Measurements from ENCODE around the gene CBARP. TPM values are rescaled to one million over a fixed set of nuclear protein-coding genes. Genes with fewer than 3 reads are reported as not detected.
A peak's percentile ranks its signal among the peaks of the same experiment; 100 is the strongest.

CBARP gene
- total RNA-seq, 1 donor from 2014 or later: 1.9 TPM

DNA sequence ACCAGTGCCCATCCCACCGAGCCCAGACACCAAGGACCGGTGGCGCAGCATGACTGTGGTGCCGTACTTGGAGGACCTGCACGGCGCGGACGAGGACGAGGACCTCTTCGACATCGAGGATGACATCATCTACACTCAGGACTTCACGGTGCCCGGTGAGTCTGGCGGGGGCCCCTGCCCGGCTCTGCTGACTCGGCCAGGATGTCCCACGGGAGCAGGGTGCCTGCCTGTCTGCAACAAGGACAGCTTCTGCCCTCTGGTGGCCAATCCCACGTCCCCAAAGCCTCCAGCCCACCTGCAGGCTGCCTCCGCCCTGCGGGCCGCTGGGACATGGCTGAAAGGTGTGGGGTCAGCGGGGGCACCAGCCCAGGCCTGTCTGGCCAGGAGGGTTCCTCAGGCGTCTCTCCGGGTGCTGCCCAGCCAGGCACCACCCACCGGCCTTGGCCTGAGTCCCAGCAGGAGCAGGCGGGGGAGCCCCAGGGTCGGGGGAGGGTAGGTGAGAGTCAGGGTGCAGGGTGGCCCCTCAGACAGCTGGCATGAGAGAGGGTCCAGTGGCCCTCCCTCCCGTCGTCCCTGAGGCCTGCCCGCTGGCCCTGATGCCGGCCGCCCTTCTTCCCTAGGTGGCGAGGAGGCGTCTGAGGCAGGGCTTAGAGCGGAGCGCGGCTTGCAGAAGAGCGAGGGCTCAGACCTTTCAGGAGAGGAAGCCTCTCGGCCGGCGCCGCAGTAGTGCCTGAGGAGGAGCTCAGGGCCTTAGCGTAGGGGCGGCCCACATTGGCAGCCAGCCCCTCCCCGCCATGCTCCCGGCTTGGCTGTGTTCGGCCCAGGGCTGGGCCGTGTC, 14.6 kb downstream of the CBARP start:
- no peak overlapping the region for H3K27ac Mint-ChIP-seq
- no peak overlapping the region for H3K4me3 Mint-ChIP-seq
- DNase-seq: peak; percentile 76
- intact Hi-C loops (cut with micrococcal nuclease): no loop called here
- no peaks in the 10 kb centered on the region for H3K9me3 Mint-ChIP-seq
- H3K4me1 Mint-ChIP-seq: no peaks in the 10 kb centered on the region
- peaks cover 2% of the 10 kb centered on the region for H3K36me3 Mint-ChIP-seq (ENCODE audit: low read depth)
- no peaks in the 10 kb centered on the region for H3K27me3 Mint-ChIP-seq

DNA sequence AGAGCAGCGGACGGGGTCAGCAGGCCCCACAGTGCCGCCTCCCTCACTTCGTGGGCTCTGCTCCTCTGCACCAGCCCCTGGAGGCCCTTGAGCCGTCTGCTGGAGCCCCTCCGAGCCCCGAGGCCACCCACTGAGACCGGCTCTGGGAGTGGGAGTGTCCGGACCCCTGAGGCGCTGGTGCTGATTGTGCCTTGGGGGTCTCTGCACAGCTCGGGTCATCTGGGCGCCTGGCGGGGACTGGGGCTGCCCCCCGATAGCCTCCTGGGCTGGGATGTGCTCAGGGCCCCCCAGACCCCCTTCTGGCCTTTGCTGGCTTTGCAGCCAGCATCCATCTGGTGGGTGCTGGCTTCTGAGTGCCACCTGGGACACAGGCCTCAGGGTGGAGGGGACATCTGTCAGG, 15.4 kb downstream of the CBARP start:
- H3K9me3 Mint-ChIP-seq: no peaks in the 10 kb centered on the region
- intact Hi-C loops (cut with micrococcal nuclease): no loop called here

DNA sequence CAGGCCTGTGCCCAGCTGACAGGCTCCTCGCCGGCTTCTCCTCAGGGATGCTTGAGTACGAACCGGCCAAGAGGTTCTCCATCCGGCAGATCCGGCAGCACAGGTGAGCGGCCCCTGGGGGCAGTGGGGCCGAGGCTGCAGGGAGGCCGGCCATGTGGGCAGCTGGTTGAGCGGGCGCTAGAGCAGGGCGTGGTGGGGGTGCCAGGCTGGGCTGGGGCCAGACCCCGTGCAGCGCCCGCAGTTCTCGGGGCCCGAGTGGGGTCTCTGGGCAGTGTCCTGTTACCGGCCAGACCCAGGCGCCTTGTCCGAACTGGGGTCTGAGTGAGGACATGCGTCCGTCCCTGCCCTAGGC, 15.9 kb downstream of the CBARP start:
- intact Hi-C loops (cut with micrococcal nuclease): no loop called here
- no peaks in the 10 kb centered on the region for H3K4me1 Mint-ChIP-seq
- H3K27ac Mint-ChIP-seq: no peak overlapping the region
- DNase-seq: no peak
- no peak overlapping the region for H3K4me3 Mint-ChIP-seq
- no peaks in the 10 kb centered on the region for H3K36me3 Mint-ChIP-seq (ENCODE audit: low read depth)
- no peaks in the 10 kb centered on the region for H3K27me3 Mint-ChIP-seq
- no peaks in the 10 kb centered on the region for H3K9me3 Mint-ChIP-seq

More for the DNA sequence above, 15.4 kb downstream of the CBARP start:
- no peaks in the 10 kb centered on the region for H3K36me3 Mint-ChIP-seq (ENCODE audit: low read depth)
- H3K27me3 Mint-ChIP-seq: no peaks in the 10 kb centered on the region
- DNase-seq: no peak
- H3K27ac Mint-ChIP-seq: no peak overlapping the region
- no peak overlapping the region for H3K4me3 Mint-ChIP-seq
- H3K4me1 Mint-ChIP-seq: no peaks in the 10 kb centered on the region

DNA sequence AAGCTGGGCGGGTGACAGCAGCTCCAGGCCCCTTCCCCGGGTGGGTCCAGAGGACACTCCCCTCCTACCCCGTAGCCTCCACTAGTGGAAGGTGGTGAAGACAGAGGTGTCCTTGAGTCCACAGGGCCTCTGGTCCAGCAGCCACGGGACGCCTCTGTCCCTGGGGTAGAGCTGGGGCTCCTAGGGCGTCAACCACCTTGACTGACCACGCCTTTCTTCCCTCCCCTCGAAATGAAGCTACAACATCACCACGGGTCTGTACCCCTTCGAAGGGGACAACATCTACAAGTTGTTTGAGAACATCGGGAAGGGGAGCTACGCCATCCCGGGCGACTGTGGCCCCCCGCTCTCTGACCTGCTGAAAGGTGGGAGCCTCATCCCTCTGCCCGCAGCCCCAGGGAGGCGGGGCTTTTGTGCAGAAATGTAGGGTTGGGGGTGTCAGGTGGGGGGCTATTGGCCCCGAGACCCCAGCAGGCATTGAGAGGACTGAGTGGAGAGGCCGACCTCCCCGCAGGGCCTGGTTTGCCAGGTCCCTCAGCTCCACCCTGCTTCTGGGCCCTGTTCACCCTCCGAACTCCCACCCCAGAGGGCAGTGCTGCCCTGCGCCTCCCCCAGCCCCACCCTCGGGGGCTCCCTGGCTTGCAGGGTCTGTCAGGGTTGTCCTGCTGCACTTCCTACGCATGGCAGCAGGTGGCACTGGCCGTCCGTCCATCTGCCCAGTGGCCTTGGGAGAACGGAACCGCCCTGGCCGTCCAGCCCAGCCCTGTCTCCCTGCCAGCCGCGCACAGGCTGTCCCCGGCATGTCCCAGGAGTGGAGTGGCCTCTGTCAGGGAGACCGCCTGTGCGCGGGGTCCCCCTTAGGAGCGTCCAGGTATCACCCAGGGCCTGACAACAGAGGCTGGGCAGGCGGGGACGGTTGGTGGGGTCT, 16.6 kb downstream of the CBARP start:
- H3K4me3 Mint-ChIP-seq: no peak overlapping the region
- no peak for DNase-seq
- no peaks in the 10 kb centered on the region for H3K36me3 Mint-ChIP-seq (ENCODE audit: low read depth)
- intact Hi-C loops (cut with micrococcal nuclease): no loop called here
- no peaks in the 10 kb centered on the region for H3K9me3 Mint-ChIP-seq
- H3K4me1 Mint-ChIP-seq: no peaks in the 10 kb centered on the region
- no peaks in the 10 kb centered on the region for H3K27me3 Mint-ChIP-seq
- H3K27ac Mint-ChIP-seq: no peak overlapping the region

DNA sequence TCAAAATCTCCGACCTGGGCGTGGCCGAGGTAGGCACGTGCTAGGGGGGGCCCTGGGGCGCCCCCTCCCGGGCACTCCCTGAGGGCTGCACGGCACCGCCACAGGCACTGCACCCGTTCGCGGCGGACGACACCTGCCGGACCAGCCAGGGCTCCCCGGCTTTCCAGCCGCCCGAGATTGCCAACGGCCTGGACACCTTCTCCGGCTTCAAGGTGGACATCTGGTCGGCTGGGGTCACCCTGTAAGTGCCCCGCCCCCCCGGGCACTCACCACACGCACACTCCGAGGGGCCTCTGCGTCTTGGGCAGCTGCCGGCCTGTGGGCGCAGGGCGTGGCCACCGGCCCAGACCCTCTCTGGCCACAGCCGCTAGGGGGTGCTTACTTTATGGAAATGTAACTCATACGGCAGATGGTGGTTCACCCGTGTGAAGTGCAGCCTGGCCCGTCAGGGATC, 17.3 kb downstream of the CBARP start:
- H3K27ac Mint-ChIP-seq: no peak overlapping the region
- no peak for DNase-seq
- intact Hi-C loops (cut with micrococcal nuclease): no loop called here
- no peaks in the 10 kb centered on the region for H3K9me3 Mint-ChIP-seq
- H3K27me3 Mint-ChIP-seq: no peaks in the 10 kb centered on the region
- no peaks in the 10 kb centered on the region for H3K36me3 Mint-ChIP-seq (ENCODE audit: low read depth)
- H3K4me3 Mint-ChIP-seq: no peak overlapping the region
- no peaks in the 10 kb centered on the region for H3K4me1 Mint-ChIP-seq

DNA sequence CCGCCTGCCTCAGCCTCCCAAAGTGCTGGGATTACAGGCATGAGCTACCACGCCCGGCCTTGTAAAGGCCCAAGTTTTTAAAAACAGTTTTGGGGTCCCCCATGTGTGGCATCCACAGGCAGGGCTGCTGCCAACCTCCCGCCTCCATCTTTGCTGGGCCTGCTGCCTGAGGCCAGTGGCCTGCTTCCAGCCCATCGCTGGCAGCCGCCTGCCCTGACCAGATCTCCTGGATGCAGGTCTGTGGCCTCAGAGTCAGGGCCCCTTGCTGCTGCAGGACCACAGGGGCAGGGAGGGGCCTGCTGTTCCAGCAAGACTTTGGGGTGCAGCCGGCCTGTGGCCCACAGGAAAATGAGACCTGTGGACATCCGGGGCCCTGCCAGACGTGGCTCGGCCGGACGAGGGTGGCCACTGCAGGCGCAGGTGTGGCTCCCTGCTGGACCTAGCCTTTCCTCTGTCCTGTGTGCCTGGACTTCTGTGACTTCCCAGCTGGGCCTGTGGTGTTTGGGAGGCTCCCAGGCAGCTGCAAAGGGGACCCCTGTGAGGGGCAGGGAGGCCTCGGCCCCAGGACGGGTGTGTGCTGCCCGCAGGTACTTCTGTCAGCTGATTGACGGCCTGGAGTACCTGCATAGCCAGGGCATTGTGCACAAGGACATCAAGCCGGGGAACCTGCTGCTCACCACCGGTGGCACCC, 17.9 kb downstream of the CBARP start:
- intact Hi-C loops (cut with micrococcal nuclease): no loop called here
- DNase-seq: no peak
- H3K27ac Mint-ChIP-seq: no peak overlapping the region
- H3K36me3 Mint-ChIP-seq (ENCODE audit: low read depth): no peaks in the 10 kb centered on the region
- H3K4me1 Mint-ChIP-seq: no peaks in the 10 kb centered on the region
- H3K27me3 Mint-ChIP-seq: no peaks in the 10 kb centered on the region
- no peak overlapping the region for H3K4me3 Mint-ChIP-seq
- H3K9me3 Mint-ChIP-seq: no peaks in the 10 kb centered on the region

DNA sequence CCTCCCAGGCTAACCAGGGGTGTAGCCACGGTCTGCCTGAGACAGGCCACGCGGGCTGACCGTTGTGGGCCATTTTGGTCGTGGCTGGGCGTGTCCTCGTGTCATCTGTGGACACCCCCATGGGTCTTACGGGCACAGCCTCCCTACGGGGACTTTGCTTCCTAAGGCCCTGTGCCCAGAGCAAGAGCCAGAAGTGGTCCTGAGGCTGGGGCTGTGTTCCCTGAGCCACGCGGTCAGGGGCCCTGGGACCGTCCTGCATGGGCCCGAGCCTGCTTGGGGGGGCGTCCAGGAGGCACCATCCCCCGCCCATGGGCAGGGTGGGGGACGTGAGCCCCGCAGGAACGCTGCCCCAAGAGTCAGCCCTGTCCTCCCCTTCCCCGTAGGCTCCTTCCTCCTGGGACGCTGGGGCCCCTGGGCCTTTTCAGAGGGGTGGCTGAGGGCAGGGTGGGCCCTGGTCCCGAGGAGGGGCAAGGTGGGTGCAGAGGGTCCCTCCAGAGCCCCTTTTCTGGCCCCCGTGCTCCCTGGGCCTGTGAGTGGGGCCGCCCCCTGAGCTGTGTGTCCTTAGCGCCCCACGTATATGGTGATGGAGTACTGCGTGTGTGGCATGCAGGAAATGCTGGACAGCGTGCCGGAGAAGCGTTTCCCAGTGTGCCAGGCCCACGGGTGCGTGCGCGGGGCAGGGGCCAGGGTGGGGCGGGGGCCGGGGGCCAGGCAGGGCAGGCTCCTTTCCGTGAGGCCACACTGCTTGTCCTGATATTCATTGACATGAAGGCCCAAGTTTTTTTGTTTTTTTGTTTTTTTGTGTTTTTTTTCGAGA, 18.8 kb downstream of the CBARP start:
- Mint-ChIP-seq H3K27ac (no peak overlapping the region), H3K27me3 (no peaks in the 10 kb centered on the region), H3K4me1 (peaks cover 4% of the 10 kb centered on the region), H3K4me3 (no peak overlapping the region), H3K36me3 (ENCODE audit: low read depth) (peaks cover under 1% of the 10 kb centered on the region), H3K9me3 (no peaks in the 10 kb centered on the region)
- no peak for DNase-seq
- intact Hi-C loops (cut with micrococcal nuclease): no loop called here

DNA sequence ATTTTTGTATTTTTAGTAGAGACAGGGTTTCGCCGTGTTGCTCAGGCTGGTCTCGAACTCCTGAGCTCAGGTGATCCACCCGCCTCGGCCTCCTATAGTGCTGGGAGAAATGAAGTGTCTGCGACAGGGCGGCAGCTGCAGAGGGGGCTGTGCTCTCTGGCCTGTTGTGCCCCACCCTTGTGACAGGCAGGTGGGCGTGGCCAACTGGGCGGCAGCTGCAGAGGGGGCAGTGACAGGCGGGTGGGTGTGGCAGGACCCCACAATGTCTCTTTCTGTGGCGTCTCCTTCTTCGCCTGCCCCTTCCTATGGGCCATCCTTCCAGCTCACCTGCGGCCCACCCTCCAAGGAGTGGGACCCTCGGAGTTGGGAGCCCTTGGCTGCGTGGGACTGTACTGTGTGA, 20.4 kb downstream of the CBARP start:
- Mint-ChIP-seq H3K4me3 (no peak overlapping the region), H3K27me3 (no peaks in the 10 kb centered on the region)

DNA sequence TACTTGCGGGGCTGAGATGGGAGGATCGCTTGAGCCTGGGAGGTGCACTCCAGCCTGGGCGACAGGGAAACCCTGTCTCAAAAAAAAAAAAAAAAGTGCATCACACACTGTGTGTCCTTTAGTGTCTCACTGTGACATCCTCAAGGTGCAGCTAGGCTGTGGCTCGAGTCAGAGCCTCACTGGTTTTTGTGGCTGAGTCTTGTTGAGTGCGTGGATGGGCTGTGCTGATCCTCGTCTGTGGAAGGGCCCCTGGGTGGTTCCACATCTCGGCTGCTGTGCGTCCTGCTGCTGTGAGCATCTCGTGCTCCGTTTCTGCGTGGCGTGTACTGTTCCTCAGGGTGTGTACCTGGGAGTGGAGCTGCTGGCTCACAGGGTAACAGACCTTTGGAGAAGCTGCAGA, 21.0 kb downstream of the CBARP start:
- Mint-ChIP-seq H3K4me1 (peaks cover 13% of the 10 kb centered on the region), H3K36me3 (ENCODE audit: low read depth) (peaks cover 11% of the 10 kb centered on the region), H3K27me3 (no peaks in the 10 kb centered on the region), H3K9me3 (no peaks in the 10 kb centered on the region), H3K27ac (peak overlapping the region; percentile 20), H3K4me3 (no peak overlapping the region)
- no peak for DNase-seq
- intact Hi-C loops (cut with micrococcal nuclease): no loop called here

More for the DNA sequence above, 20.4 kb downstream of the CBARP start:
- Mint-ChIP-seq H3K36me3 (ENCODE audit: low read depth) (peaks cover 11% of the 10 kb centered on the region), H3K4me1 (peaks cover 13% of the 10 kb centered on the region), H3K27ac (no peak overlapping the region), H3K9me3 (no peaks in the 10 kb centered on the region)
- intact Hi-C loops (cut with micrococcal nuclease): no loop called here
- DNase-seq: no peak

DNA sequence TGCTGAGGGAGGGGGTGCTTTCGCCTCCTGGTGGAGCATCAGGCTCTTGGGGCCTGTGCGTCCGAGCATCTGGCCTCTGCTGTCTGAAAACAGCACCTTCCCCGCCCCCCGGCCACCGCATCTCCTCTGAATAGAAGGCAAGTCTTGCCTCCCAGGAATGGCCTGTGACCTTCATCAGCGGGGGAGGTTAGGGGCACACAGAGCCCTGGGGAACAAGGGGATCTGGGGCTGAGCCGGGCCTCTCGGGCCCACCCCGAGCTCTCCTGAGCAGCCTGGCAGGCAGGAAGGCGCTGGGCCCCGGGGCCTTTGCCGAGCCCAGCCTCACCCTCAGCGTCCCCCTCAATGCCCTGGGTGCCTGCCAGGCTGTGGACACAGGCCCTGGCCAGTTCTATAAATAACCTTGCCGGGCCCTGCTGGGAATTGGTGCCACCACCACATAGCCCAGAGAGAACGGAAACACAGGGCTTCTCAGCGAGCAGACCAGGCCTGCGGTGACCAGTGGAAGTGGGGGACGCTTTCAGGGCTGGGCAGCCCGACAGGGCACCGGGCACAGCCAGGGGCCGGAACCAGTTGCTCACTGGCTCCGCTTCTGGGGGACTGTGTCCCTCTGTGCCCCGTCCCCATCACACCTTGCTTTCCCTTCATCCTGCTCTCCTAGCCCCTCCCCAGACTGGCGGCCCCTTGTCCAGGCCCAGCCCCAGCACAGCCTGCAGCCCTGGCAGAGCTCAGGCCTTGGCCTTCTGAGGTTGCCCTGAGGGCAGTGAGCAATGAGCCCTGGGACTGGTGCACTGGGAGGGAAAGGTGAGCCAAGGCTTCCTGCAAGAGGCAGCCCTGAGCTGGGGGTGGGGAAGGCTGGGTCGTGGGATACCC, 22.7 kb downstream of the CBARP start:
- no peak overlapping the region for H3K4me3 Mint-ChIP-seq
- no peaks in the 10 kb centered on the region for H3K27me3 Mint-ChIP-seq
- intact Hi-C loops (cut with micrococcal nuclease): no loop called here
- peaks cover 17% of the 10 kb centered on the region for H3K4me1 Mint-ChIP-seq
- peaks cover 14% of the 10 kb centered on the region for H3K36me3 Mint-ChIP-seq (ENCODE audit: low read depth)
- no peak overlapping the region for H3K27ac Mint-ChIP-seq
- no peaks in the 10 kb centered on the region for H3K9me3 Mint-ChIP-seq
- no peak for DNase-seq

DNA sequence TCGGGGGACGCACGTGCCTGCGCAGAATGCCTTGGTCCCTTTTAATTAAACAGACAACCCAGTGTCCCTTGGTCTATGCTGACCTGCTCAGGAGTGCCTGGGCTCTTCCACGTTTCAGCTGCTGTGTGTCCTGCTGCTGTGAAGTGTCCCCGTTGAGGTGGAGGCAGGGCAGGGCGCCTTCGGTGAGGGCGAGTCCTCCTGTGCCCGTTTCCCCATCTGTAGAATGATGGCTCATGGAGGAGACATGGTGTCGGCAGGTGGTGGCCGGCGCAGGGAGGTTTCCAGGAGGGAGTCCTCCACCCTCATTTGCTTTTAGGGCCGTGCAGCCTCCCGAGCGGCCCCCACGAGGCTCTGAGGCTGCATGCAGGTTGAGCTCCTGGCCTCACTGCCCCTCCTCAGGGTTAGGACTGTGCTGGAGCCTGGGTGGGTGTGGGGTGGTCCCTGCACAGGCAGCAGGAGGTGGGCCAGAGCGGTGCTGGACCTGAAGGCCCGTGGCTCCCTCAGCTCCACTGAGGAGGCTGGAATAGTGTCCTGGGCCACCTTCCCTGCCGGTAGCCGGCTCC, 23.4 kb downstream of the CBARP start:
- H3K36me3 Mint-ChIP-seq (ENCODE audit: low read depth): peaks cover 17% of the 10 kb centered on the region
- H3K4me3 Mint-ChIP-seq: peak overlapping the region; percentile 82
- intact Hi-C loops (cut with micrococcal nuclease): no loop called here
- H3K9me3 Mint-ChIP-seq: no peaks in the 10 kb centered on the region
- H3K27ac Mint-ChIP-seq: peak overlapping the region; percentile 99
- DNase-seq: no peak
- no peaks in the 10 kb centered on the region for H3K27me3 Mint-ChIP-seq
- H3K4me1 Mint-ChIP-seq: peaks cover 20% of the 10 kb centered on the region

All from activated CD4-positive, alpha-beta T cell treated with anti-CD3 and anti-CD28 coated beads, Interleukin-2, amount 10 ng/mL, durations not matched to agents 24 days and 14 days (primary cell).